ENCODE results near the gene AKAP11. TPM values are rescaled to one million over a fixed set of nuclear protein-coding genes. Genes with fewer than 3 reads are reported as not detected.

AKAP11 gene
- total and polyA plus RNA-seq, 7 donors: 2.5 to 51.2 (median 38.1) TPM

DNA sequence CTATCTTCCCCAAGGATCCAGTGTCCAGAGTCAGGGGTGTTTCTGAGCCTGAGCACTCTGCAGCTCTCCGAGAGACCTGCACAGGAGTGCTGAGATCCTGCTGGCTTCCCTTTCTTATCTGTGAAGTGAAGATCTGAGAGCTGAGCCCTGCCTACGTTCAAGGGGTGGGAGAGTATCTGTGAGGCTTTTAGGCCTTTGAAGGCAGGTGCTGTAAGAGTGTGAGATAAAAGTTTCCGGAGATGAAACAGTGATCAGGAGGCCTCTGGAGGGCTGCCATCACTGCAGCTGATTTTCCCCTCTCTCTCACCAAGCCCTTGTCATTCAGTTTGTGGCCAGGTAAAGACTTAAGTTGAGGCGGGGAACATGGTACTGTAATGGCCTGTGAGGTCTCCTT is 83.1 kb downstream of the AKAP11 start:
- no peaks in the 10 kb centered on the region for H3K36me3 ChIP-seq
- no peak overlapping the region for H3K4me3 ChIP-seq
- TF ChIP-seq, protein P1, sequence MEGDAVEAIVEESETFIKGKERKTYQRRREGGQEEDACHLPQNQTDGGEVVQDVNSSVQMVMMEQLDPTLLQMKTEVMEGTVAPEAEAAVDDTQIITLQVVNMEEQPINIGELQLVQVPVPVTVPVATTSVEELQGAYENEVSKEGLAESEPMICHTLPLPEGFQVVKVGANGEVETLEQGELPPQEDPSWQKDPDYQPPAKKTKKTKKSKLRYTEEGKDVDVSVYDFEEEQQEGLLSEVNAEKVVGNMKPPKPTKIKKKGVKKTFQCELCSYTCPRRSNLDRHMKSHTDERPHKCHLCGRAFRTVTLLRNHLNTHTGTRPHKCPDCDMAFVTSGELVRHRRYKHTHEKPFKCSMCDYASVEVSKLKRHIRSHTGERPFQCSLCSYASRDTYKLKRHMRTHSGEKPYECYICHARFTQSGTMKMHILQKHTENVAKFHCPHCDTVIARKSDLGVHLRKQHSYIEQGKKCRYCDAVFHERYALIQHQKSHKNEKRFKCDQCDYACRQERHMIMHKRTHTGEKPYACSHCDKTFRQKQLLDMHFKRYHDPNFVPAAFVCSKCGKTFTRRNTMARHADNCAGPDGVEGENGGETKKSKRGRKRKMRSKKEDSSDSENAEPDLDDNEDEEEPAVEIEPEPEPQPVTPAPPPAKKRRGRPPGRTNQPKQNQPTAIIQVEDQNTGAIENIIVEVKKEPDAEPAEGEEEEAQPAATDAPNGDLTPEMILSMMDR (IDR thresholded peaks at IDR 0.05): no peak
- intact Hi-C loops (cut with DNase I): no loop called here
- no peaks in the 10 kb centered on the region for H3K27me3 ChIP-seq
- DNase-seq: no peak
- H3K9me3 ChIP-seq: no peaks in the 10 kb centered on the region
- no peak overlapping the region for H3K27ac ChIP-seq
- no peaks in the 10 kb centered on the region for H3K4me1 ChIP-seq
- WGBS, 2 donors: 71 to 88% methylated on average over 4 of the region's 4 CpGs

DNA sequence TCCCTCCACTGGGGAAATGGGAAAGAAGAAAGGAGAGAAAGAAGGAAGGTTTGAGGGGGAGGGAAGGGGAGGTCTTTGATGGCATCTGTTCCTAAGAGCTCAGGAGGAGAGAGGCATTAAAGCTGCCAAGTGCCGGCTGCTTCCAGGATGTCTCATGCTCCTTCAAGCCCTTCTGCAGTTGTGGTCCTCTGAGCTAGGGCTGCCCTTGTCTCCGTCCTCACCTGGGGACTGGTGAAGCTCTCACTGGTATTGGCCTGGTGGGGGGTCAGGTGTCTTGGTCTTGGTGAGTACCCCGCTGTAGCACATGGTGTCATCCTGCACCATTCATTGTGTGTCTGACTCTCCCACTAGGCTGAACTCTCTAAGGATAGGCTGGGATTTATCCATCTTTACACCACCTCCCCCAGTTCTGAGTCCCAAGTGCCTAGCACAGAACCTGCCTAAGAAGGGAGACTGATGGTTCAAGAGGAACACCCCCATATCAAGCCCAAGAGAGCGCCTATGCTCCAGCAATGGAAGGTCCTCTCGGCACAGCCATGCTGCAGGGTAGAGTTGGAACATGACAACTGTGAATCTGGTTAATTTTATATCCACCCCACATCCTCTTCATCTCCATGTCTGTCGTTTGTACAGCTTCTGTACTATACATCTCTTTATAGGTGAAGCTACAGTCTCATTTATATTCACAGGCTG is 83.7 kb downstream of the AKAP11 start:
- no peaks in the 10 kb centered on the region for H3K4me1 ChIP-seq
- TF ChIP-seq POLR2AphosphoS5 (IDR thresholded peaks at IDR 0.05): no peak
- no peak for TF ChIP-seq EP300 (IDR thresholded peaks at IDR 0.05)
- no peaks in the 10 kb centered on the region for H3K27me3 ChIP-seq
- DNase-seq: no peak
- no peaks in the 10 kb centered on the region for H3K36me3 ChIP-seq
- no peaks in the 10 kb centered on the region for H3K9me3 ChIP-seq
- H3K4me3 ChIP-seq: no peak overlapping the region
- H3K27ac ChIP-seq: no peak overlapping the region
- 88 to 90% methylated on average over 6 of the region's 6 CpGs for WGBS, 2 donors
- intact Hi-C loops (cut with DNase I): no loop called here

DNA sequence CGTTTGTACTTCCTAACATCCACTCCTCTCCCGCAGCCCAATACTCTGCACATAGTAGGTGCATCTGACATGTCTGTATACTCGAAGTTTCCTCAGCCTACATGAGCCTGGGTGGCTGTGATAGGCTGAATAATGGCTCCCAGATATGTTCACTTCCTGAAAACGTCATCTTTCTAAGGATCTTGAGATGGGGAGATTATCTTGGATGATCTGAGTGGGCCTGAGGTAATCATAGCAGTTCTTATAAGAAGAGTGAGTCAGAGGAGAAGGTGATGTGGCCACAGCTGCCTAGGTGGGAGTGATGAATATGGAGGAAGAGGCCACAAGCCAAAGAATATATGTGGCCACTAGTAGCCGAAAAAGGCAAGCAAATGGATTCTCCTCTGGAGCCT is 84.2 kb downstream of the AKAP11 start:
- DNase-seq: no peak
- intact Hi-C loops (cut with DNase I): no loop called here
- no peaks in the 10 kb centered on the region for H3K27me3 ChIP-seq
- TF ChIP-seq POLR2AphosphoS5 (IDR thresholded peaks at IDR 0.05): no peak
- TF ChIP-seq EP300 (IDR thresholded peaks at IDR 0.05): no peak
- TF ChIP-seq, protein P1 (IDR thresholded peaks at IDR 0.05): no peak
- 87% methylated on average over 5 of the region's 5 CpGs for WGBS, 2 donors
- H3K9me3 ChIP-seq: no peaks in the 10 kb centered on the region
- H3K4me3 ChIP-seq: no peak overlapping the region
- H3K4me1 ChIP-seq: no peaks in the 10 kb centered on the region
- H3K36me3 ChIP-seq: no peaks in the 10 kb centered on the region
- no peak overlapping the region for H3K27ac ChIP-seq

DNA sequence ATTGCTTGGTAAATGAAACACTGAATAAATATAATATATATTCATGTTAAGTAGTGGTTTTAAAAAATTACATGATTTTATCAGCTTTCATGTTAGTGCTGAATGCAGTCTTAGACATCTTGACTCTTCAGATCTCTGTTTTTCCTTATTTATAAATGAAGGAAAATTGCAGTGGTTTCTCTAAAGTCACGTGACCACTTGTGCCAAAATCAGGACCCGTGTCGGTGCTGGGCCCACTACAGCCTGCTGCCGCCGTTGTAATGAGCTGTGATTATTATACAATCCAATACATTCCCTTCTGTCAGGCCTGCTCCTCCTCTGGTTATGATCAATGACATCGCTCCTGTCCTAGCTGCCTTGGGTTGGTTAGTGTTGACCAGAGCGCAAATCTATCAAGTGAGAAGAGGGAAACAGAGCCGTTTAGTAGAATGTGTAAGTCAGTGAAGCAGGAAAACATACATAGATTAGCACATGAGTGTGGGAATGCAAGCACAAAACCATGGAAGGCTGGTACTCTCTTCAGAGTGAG is 88.2 kb downstream of the AKAP11 start:
- WGBS, 2 donors: 90 to 93% methylated on average over 8 of the region's 8 CpGs
- no peak overlapping the region for H3K4me3 ChIP-seq
- no peaks in the 10 kb centered on the region for H3K27me3 ChIP-seq
- TF ChIP-seq, protein P1 (IDR thresholded peaks at IDR 0.05): no peak
- TF ChIP-seq EP300 (IDR thresholded peaks at IDR 0.05) (no peak), POLR2A (IDR thresholded peaks at IDR 0.05) (no peak), POLR2AphosphoS5 (IDR thresholded peaks at IDR 0.05) (no peak)
- H3K4me1 ChIP-seq: no peaks in the 10 kb centered on the region
- no peaks in the 10 kb centered on the region for H3K9me3 ChIP-seq
- intact Hi-C loops (cut with DNase I): no loop called here
- H3K27ac ChIP-seq: no peak overlapping the region
- no peak for DNase-seq
- H3K36me3 ChIP-seq: no peaks in the 10 kb centered on the region

DNA sequence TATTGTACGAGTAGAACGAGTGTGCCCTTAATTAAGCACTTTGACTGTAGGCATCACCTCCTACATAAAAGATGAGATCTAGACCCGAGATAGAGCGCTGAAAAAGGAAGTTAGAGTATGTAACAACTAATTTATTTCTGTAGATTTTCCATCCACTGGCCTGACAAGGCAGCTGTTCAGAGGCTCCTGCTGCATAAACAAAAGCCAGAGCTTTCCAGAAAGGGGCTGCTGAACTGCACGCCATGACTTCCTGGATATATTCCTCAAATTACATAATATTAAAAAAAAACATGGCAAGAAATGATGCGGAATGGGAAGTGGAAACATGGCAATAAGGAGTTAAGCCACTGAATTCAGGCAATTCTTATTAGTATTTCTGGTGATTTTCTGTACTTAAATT is 89.7 kb downstream of the AKAP11 start:
- Histone ChIP-seq H3K4me1 (no peaks in the 10 kb centered on the region), H3K27ac (no peak overlapping the region), H3K9me3 (no peaks in the 10 kb centered on the region), H3K4me3 (no peak overlapping the region), H3K36me3 (no peaks in the 10 kb centered on the region), H3K27me3 (no peaks in the 10 kb centered on the region)
- WGBS, 2 donors: 57 to 79% methylated on average over 6 of the region's 6 CpGs
- no peak for TF ChIP-seq EP300 (IDR thresholded peaks at IDR 0.05)
- no peak for TF ChIP-seq POLR2AphosphoS5 (IDR thresholded peaks at IDR 0.05)
- TF ChIP-seq, protein P1 (IDR thresholded peaks at IDR 0.05): no peak
- no peak for TF ChIP-seq POLR2A (IDR thresholded peaks at IDR 0.05)
- intact Hi-C loops (cut with DNase I): no loop called here
- DNase-seq: no peak
